WTC11 (cell line): ENCODE measurements around the gene APOBEC3H.

Experiments
- CREB1 ChIP-seq: sonication (generic); formaldehyde crosslinking; IDR thresholded peaks from 2 replicates; pipeline ENCODE4 v1.8.0; 2023; ENCODE audit warnings: mild to moderate bottlenecking, missing genetic modification reagents
- FOXP1 ChIP-seq: sonication (generic); formaldehyde crosslinking; IDR thresholded peaks from 2 replicates; pipeline ENCODE4 v1.8.0; 2022; ENCODE audit warnings: missing genetic modification reagents, mild to moderate bottlenecking, moderate library complexity, borderline replicate concordance
- GRHL2 ChIP-seq: fragments of 250-450 bp; sonication (Bioruptor Pico); IDR thresholded peaks from 2 replicates; pipeline ENCODE4 v1.8.0; 2022; ENCODE audit warnings: mild to moderate bottlenecking, moderate library complexity; ENCODE audit not compliant: insufficient replicate concordance, severe bottlenecking
- IRF2 ChIP-seq: sonication (generic); formaldehyde crosslinking; IDR thresholded peaks from 2 replicates; pipeline ENCODE4 v1.8.0; 2022; ENCODE audit warnings: low read depth, missing genetic modification reagents, borderline replicate concordance
- SMAD3 ChIP-seq: sonication (generic); formaldehyde crosslinking; IDR thresholded peaks from 2 replicates; pipeline ENCODE4 v1.8.0; 2022; ENCODE audit warnings: missing genetic modification reagents, mild to moderate bottlenecking, borderline replicate concordance
- SP1 ChIP-seq: sonication (generic); formaldehyde crosslinking; conservative IDR thresholded peaks from 2 replicates; pipeline ENCODE4 v1.8.1; 2022; ENCODE audit warnings: missing genetic modification reagents
- TCF7 ChIP-seq: sonication (generic); formaldehyde crosslinking; IDR thresholded peaks from 2 replicates; pipeline ENCODE4 v1.8.0; 2022; ENCODE audit warnings: mild to moderate bottlenecking, low read depth, missing genetic modification reagents, moderate library complexity
- ZBTB21 ChIP-seq: sonication (generic); formaldehyde crosslinking; IDR thresholded peaks from 2 replicates; pipeline ENCODE4 v1.8.1; 2023; ENCODE audit warnings: mild to moderate bottlenecking, missing genetic modification reagents, borderline replicate concordance
- ZNF232 ChIP-seq: sonication (generic); formaldehyde crosslinking; IDR thresholded peaks from 2 replicates; pipeline ENCODE4 v1.8.0; 2022; ENCODE audit warnings: mild to moderate bottlenecking, missing genetic modification reagents
- TF ChIP-seq, protein P1 (sequence below): fragments of 200-600 bp; IDR thresholded peaks from 2 replicates; pipeline ENCODE4 v1.8.0; 2022; ENCODE audit warnings: antibody characterized with exemption
- TF ChIP-seq, protein P2 (sequence below): sonication (generic); formaldehyde crosslinking; IDR thresholded peaks from 2 replicates; pipeline ENCODE4 v1.8.1; 2022; ENCODE audit warnings: low read depth, missing genetic modification reagents, borderline replicate concordance
- TF ChIP-seq, protein P3 (sequence below): sonication (generic); formaldehyde crosslinking; IDR thresholded peaks from 2 replicates; pipeline ENCODE4 v1.8.0; 2022; ENCODE audit warnings: mild to moderate bottlenecking, missing genetic modification reagents

DNA sequence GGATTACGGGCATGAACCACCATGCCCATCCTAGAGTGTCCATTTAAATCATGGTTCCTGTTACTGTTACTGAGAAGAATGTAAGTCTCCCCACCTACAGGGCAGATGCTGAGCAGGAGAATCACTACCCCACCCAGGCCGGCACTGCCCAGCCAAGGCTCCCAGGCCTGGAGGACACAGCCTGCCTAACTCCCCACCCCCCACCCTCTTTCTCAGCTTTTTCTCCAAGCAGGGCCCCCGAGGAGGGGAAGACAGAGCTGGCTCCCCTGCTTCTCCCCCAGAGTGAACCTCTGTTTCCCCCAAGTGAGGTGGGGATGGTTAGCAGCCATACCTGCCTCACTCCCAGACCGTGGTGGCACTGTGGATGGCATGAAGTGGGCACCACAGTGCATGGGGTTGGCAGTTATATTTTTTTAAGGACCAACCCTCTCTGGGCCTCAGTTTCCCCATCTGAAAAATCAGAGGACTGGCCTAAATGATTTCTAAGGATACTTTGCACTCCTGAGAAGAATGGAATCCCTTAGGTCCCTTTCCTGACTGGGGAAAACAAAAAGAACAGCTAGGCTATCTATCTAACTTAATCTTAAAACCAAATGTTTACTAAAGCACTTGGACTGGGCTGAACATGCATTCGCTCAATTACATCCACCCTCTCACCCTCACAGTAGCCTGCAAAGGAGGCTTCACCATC is 50.4 kb downstream of the APOBEC3H start:
- TF ChIP-seq ZBTB21 (CRISPR knock-in tag) (no peak), ZNF232 (CRISPR knock-in tag) (no peak), SMAD3 (no peak), CREB1 (CRISPR knock-in tag) (no peak), SP1 (CRISPR knock-in tag) (no peak), IRF2 (CRISPR knock-in tag) (no peak), TCF7 (CRISPR knock-in tag) (no peak), GRHL2 (CRISPR knock-in tag) (no peak), FOXP1 (CRISPR knock-in tag) (no peak)
- TF ChIP-seq, protein P1, sequence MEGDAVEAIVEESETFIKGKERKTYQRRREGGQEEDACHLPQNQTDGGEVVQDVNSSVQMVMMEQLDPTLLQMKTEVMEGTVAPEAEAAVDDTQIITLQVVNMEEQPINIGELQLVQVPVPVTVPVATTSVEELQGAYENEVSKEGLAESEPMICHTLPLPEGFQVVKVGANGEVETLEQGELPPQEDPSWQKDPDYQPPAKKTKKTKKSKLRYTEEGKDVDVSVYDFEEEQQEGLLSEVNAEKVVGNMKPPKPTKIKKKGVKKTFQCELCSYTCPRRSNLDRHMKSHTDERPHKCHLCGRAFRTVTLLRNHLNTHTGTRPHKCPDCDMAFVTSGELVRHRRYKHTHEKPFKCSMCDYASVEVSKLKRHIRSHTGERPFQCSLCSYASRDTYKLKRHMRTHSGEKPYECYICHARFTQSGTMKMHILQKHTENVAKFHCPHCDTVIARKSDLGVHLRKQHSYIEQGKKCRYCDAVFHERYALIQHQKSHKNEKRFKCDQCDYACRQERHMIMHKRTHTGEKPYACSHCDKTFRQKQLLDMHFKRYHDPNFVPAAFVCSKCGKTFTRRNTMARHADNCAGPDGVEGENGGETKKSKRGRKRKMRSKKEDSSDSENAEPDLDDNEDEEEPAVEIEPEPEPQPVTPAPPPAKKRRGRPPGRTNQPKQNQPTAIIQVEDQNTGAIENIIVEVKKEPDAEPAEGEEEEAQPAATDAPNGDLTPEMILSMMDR = no peak
- TF ChIP-seq, protein P2, sequence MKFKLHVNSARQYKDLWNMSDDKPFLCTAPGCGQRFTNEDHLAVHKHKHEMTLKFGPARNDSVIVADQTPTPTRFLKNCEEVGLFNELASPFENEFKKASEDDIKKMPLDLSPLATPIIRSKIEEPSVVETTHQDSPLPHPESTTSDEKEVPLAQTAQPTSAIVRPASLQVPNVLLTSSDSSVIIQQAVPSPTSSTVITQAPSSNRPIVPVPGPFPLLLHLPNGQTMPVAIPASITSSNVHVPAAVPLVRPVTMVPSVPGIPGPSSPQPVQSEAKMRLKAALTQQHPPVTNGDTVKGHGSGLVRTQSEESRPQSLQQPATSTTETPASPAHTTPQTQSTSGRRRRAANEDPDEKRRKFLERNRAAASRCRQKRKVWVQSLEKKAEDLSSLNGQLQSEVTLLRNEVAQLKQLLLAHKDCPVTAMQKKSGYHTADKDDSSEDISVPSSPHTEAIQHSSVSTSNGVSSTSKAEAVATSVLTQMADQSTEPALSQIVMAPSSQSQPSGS (CRISPR knock-in tag) = no peak
- TF ChIP-seq, protein P3, sequence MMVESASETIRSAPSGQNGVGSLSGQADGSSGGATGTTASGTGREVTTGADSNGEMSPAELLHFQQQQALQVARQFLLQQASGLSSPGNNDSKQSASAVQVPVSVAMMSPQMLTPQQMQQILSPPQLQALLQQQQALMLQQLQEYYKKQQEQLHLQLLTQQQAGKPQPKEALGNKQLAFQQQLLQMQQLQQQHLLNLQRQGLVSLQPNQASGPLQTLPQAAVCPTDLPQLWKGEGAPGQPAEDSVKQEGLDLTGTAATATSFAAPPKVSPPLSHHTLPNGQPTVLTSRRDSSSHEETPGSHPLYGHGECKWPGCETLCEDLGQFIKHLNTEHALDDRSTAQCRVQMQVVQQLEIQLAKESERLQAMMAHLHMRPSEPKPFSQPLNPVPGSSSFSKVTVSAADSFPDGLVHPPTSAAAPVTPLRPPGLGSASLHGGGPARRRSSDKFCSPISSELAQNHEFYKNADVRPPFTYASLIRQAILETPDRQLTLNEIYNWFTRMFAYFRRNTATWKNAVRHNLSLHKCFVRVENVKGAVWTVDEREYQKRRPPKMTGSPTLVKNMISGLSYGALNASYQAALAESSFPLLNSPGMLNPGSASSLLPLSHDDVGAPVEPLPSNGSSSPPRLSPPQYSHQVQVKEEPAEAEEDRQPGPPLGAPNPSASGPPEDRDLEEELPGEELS = no peak
